Kidney epithelial cell (primary cell): ENCODE results near the gene RNF146. TPM values are rescaled to one million over a fixed set of nuclear protein-coding genes. Genes with fewer than 3 reads are reported as not detected.

Experiments used
- DNase-seq: peaks from one replicate; pipeline ENCODE4 v3.0.0-alpha.2; 2010; ENCODE audit warnings: low read depth
- H3K27me3 ChIP-seq: 2 replicates; pipeline ENCODE4 v1.6.0; 2011; ENCODE audit warnings: low read length; ENCODE audit not compliant: control insufficient read depth, insufficient read depth
- H3K36me3 ChIP-seq: 2 replicates; pipeline ENCODE4 v1.5.1; 2011; ENCODE audit warnings: low read length; ENCODE audit not compliant: control insufficient read depth, insufficient read depth
- H3K4me3 ChIP-seq: 2 replicates; pipeline ENCODE4 v1.5.1; 2011; ENCODE audit warnings: low read depth, mild to moderate bottlenecking, control low read depth, low read length
- total RNA-seq: library from RNA; depleted of rRNA; stranded (reverse); fragments of >200 nt; gene quantifications from 2 replicates; pipeline ENCODE4 v1.2.3, GENCODE V29; 2015
- TF ChIP-seq, protein P1 (sequence below): IDR thresholded peaks from 2 replicates; pipeline ENCODE4 v1.5.1; 2011; ENCODE audit warnings: mild to moderate bottlenecking, moderate library complexity, low read length, control low read depth, inconsistent platforms; ENCODE audit not compliant: insufficient read depth, poor library complexity, severe bottlenecking

RNF146 gene
- total RNA-seq, 1 donor from 2014 or later, result 36.2 TPM

DNA sequence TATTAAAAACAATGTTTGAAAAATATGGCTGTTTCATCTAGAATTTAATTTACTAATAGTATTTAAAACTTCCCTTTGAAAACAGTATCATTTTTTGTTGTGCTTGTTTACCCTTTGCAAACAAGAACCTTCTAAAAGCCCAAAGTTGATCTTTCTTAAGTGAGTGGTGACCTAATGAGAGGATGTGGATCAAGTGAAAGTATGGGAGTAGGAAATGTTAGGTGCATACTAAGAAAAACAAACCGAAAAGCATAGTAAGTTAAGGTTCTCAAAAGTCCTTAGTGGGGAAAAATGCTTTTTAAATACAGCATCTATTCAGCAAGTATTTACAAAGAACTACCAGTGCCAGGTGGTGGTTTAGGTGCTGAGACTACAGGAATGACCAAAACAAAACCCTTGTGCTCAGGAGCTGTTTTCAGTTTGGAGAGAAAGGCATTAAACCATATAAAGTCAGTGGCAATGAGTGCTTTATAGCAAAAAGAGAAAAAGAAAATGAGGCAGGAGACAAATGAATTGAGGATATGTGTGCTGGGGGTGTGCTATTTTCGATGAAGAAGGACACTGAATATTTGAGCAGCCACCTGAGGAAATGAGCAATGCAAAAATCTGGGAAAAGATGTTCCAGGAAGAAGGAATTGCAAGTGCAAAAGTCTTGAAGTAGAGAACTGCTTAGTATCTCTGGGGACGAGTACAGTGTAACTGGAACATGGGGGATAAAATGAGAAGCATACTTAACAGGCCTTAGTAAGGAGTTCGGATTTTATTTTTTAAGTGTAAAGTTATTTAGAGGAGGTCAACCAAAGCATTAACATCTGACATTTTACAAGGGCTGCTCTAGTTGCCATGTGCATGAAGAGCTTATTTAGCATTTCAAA is 24.0 kb downstream of the RNF146 start:
- TF ChIP-seq, protein P1, sequence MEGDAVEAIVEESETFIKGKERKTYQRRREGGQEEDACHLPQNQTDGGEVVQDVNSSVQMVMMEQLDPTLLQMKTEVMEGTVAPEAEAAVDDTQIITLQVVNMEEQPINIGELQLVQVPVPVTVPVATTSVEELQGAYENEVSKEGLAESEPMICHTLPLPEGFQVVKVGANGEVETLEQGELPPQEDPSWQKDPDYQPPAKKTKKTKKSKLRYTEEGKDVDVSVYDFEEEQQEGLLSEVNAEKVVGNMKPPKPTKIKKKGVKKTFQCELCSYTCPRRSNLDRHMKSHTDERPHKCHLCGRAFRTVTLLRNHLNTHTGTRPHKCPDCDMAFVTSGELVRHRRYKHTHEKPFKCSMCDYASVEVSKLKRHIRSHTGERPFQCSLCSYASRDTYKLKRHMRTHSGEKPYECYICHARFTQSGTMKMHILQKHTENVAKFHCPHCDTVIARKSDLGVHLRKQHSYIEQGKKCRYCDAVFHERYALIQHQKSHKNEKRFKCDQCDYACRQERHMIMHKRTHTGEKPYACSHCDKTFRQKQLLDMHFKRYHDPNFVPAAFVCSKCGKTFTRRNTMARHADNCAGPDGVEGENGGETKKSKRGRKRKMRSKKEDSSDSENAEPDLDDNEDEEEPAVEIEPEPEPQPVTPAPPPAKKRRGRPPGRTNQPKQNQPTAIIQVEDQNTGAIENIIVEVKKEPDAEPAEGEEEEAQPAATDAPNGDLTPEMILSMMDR, result no peak
- no peak for DNase-seq
- no peak overlapping the region for H3K4me3 ChIP-seq
- no peaks in the 10 kb centered on the region for H3K27me3 ChIP-seq
- H3K36me3 ChIP-seq, result peaks cover 6% of the 10 kb centered on the region

DNA sequence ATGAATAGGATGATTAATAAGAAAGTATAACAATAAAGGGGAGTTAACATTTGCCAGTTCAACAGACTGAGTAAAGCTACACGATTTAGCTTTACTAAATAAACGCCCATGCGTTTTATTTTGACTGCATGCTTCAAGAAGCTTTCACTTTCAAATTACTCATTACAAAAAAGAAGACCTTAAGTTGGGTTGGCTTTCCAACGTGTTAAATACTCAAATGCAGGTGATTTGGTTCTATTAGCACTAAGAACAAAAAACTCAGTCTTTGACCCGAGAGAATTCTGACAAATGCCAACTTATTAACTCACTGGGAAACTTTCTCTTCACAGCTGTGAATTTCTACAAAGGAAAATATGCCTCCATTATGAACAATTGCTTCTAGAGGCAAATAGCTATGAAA is 24.8 kb downstream of the RNF146 start:
- no peak for DNase-seq
- TF ChIP-seq, protein P1, result no peak
- Histone ChIP-seq H3K36me3 (peaks cover 6% of the 10 kb centered on the region), H3K4me3 (no peak overlapping the region), H3K27me3 (no peaks in the 10 kb centered on the region)

DNA sequence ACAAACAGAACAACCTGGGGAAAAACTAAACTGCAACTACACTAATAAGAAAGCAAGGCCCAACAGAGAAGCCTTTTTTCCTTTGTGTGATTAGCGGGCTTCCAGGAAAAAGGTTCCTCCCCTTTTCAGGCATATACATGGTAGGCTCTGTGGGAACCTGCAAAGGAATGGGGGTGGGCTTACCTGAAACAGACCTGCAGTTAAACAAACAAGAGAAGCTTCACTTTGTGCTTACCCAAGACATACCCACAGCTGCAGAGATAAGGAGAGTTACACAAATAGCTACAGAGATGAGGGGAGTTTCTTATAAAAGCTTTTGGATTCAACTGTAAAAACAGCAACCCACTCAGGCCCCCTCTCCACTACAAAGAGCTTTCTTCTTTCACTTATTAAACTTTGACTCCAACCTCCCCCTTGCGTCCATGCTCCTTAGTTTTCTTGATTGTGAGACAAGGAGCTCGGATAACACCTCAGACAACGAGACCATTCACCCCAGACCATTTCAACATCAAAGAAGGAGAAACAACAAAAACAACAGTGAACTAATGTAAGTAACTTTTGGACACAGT is 30.9 kb downstream of the RNF146 start:
- Histone ChIP-seq H3K4me3 (no peak overlapping the region), H3K36me3 (no peaks in the 10 kb centered on the region), H3K27me3 (no peaks in the 10 kb centered on the region)
- TF ChIP-seq, protein P1, result no peak
- DNase-seq, result no peak

DNA sequence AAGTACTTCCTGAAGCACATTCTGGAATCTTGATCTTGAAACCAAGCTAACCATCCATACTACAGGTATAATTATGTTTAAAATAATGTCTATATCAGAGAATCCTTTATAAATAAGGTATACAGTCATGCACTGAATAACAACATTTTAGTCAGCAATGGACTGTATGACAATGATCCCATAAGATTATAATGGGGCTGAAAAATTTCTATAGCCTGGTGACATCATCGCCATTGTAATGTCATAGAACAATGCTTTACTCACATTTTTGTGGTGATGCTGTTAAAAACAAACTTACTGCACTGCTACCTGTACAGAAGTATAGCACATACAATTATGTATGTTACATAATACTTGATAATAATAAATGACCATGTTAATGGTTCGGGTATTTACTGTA is 31.8 kb downstream of the RNF146 start:
- Histone ChIP-seq H3K27me3 (no peaks in the 10 kb centered on the region), H3K36me3 (no peaks in the 10 kb centered on the region), H3K4me3 (no peak overlapping the region)
- TF ChIP-seq, protein P1, result no peak
- no peak for DNase-seq

DNA sequence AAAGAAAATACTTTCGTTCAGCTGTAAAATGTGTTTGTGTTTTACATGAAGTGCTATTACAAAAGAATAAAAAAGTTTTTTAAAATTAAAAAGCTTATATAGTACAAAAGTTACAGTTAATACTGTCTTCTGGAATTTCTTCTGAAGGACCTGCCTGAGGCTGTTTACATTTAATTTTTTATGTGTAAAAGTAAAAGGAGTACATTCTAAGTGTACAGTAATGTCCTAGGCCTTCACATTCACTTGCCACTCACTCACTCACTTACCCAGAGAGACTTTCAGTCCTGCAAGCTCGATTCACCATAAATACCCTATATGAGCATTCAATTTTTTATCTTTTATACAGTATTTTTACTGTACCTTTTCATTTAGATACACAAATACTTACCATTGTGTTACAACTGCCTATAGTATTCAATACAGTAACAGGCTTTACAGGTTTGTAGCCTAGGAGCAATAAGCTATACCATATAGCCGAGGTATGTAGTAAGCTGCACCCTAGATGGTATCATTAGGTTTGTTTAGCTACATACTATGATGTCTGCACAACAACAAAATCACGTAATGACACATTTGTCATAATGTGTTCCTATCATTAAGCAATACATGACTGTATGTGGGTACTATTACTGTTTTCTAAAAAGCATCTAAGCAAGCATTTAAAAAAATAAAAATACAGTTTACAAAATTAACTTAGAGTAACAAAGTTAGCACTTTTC is 33.0 kb downstream of the RNF146 start:
- no peak for DNase-seq
- H3K27me3 ChIP-seq, result no peaks in the 10 kb centered on the region
- no peak overlapping the region for H3K4me3 ChIP-seq
- H3K36me3 ChIP-seq, result no peaks in the 10 kb centered on the region
- TF ChIP-seq, protein P1, result no peak
